Measurements from ENCODE around the gene DICER1. TPM values are rescaled to one million over a fixed set of nuclear protein-coding genes. Genes with fewer than 3 reads are reported as not detected.

Gene DICER1
- polyA plus RNA-seq, 1 donor from 2014 or later = 93.8 TPM

- H4K20me1 ChIP-seq (ENCODE audit: insufficient read depth) = no peaks in the 10 kb centered on the region
- no peak overlapping the region for H3K27ac ChIP-seq (ENCODE audit: low read length)
- no peaks in the 10 kb centered on the region for H3K27me3 ChIP-seq (ENCODE audit: insufficient read depth, low read depth, low read length)
- H3K9me3 ChIP-seq (ENCODE audit: low read length) = no peaks in the 10 kb centered on the region
- TF ChIP-seq RAD21 (conservative IDR thresholded peaks at IDR 0.05) = no peak
- no peak for TF ChIP-seq EP300 (conservative IDR thresholded peaks at IDR 0.05; ENCODE audit: poor library complexity, severe bottlenecking)
- no peak for TF ChIP-seq EZH2 (IDR thresholded peaks at IDR 0.05; ENCODE audit: borderline replicate concordance, insufficient read depth, low read length, poor library complexity, severe bottlenecking)
- TF ChIP-seq MXI1 (conservative IDR thresholded peaks at IDR 0.05; ENCODE audit: poor library complexity, severe bottlenecking) = no peak
- TF ChIP-seq, protein P1, sequence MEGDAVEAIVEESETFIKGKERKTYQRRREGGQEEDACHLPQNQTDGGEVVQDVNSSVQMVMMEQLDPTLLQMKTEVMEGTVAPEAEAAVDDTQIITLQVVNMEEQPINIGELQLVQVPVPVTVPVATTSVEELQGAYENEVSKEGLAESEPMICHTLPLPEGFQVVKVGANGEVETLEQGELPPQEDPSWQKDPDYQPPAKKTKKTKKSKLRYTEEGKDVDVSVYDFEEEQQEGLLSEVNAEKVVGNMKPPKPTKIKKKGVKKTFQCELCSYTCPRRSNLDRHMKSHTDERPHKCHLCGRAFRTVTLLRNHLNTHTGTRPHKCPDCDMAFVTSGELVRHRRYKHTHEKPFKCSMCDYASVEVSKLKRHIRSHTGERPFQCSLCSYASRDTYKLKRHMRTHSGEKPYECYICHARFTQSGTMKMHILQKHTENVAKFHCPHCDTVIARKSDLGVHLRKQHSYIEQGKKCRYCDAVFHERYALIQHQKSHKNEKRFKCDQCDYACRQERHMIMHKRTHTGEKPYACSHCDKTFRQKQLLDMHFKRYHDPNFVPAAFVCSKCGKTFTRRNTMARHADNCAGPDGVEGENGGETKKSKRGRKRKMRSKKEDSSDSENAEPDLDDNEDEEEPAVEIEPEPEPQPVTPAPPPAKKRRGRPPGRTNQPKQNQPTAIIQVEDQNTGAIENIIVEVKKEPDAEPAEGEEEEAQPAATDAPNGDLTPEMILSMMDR (IDR thresholded peaks at IDR 0.05; ENCODE audit: poor library complexity, severe bottlenecking) = no peak
- TF ChIP-seq TAF1 (IDR thresholded peaks at IDR 0.05; ENCODE audit: low read depth) = no peak
- no peak for TF ChIP-seq REST (IDR thresholded peaks at IDR 0.05; ENCODE audit: borderline replicate concordance)
- no peak for TF ChIP-seq SMC3 (conservative IDR thresholded peaks at IDR 0.05; ENCODE audit: poor library complexity)
- H3K4me2 ChIP-seq (ENCODE audit: low read length) = no peak overlapping the region
- no peaks in the 10 kb centered on the region for H3K79me2 ChIP-seq (replicated peaks; ENCODE audit: insufficient read depth, low read length)
- H3K9ac ChIP-seq (ENCODE audit: low read length) = no peak overlapping the region
- H2AFZ ChIP-seq (ENCODE audit: low read depth, low read length) = no peak overlapping the region
- no peaks in the 10 kb centered on the region for H3F3A ChIP-seq (ENCODE audit: insufficient read depth, low read length, poor library complexity, severe bottlenecking)
- no peak overlapping the region for H3K4me3 ChIP-seq (ENCODE audit: low read length)
- no peaks in the 10 kb centered on the region for H3K36me3 ChIP-seq (ENCODE audit: insufficient read depth, low read length)
- no peaks in the 10 kb centered on the region for H3K9me2 ChIP-seq (ENCODE audit: insufficient read depth, low read length)
Observed at GRCh38 chr14:95174184-95174792, 17.0 kb upstream of the DICER1 start.

- H3K27me3 ChIP-seq (ENCODE audit: insufficient read depth, low read depth, low read length) = no peaks in the 10 kb centered on the region
- H3K4me2 ChIP-seq (ENCODE audit: low read length) = no peak overlapping the region
- no peaks in the 10 kb centered on the region for H3F3A ChIP-seq (ENCODE audit: insufficient read depth, low read length, poor library complexity, severe bottlenecking)
- no peak overlapping the region for H2AFZ ChIP-seq (ENCODE audit: low read depth, low read length)
- H4K20me1 ChIP-seq (ENCODE audit: insufficient read depth) = no peaks in the 10 kb centered on the region
- no peak for TF ChIP-seq MXI1 (conservative IDR thresholded peaks at IDR 0.05; ENCODE audit: poor library complexity, severe bottlenecking)
- no peak for TF ChIP-seq TAF1 (IDR thresholded peaks at IDR 0.05; ENCODE audit: low read depth)
- no peak for TF ChIP-seq EZH2 (IDR thresholded peaks at IDR 0.05; ENCODE audit: borderline replicate concordance, insufficient read depth, low read length, poor library complexity, severe bottlenecking)
- TF ChIP-seq SMC3 (conservative IDR thresholded peaks at IDR 0.05; ENCODE audit: poor library complexity) = no peak
- TF ChIP-seq, protein P1 (IDR thresholded peaks at IDR 0.05; ENCODE audit: poor library complexity, severe bottlenecking) = no peak
- TF ChIP-seq RAD21 (conservative IDR thresholded peaks at IDR 0.05) = no peak
- no peak for TF ChIP-seq REST (IDR thresholded peaks at IDR 0.05; ENCODE audit: borderline replicate concordance)
- no peak for TF ChIP-seq POLR2AphosphoS5 (IDR thresholded peaks at IDR 0.05)
- TF ChIP-seq EP300 (conservative IDR thresholded peaks at IDR 0.05; ENCODE audit: poor library complexity, severe bottlenecking) = no peak
- H3K79me2 ChIP-seq (replicated peaks; ENCODE audit: insufficient read depth, low read length) = no peaks in the 10 kb centered on the region
- no peaks in the 10 kb centered on the region for H3K9me3 ChIP-seq (ENCODE audit: low read length)
- no peaks in the 10 kb centered on the region for H3K36me3 ChIP-seq (ENCODE audit: insufficient read depth, low read length)
- no peak overlapping the region for H3K4me3 ChIP-seq (ENCODE audit: low read length)
- no peaks in the 10 kb centered on the region for H3K9me2 ChIP-seq (ENCODE audit: insufficient read depth, low read length)
- no peak overlapping the region for H3K27ac ChIP-seq (ENCODE audit: low read length)
- no peak overlapping the region for H3K9ac ChIP-seq (ENCODE audit: low read length)
Observed at GRCh38 chr14:95173518-95173917, 16.2 kb upstream of the DICER1 start.

Data from neural cell (in vitro differentiated cells).